Psoas muscle (tissue), 8 donors: ENCODE measurements around the gene OGT. TPM values are rescaled to one million over a fixed set of nuclear protein-coding genes. Genes with fewer than 3 reads are reported as not detected.

Experiments used
- ATAC-seq, 4 donors: fragments of 200-7000 bp; cut with Tn5 transposase; one replicate each; pipeline ENCODE4 v1.9.1; 2020; ENCODE audit warnings: moderate library complexity in 3 of 4, mild to moderate bottlenecking in 2 of 4
- DNase-seq, 2 donors: peaks; one replicate each; pipeline ENCODE4 v3.0.0-alpha.2; 2020
- H3K27ac ChIP-seq: fragments of 200-600 bp; one replicate; pipeline ENCODE4 v1.8.0; 2022
- H3K27me3 ChIP-seq, 3 donors: fragments of 200-600 bp in 1 of 3; one replicate each; pipeline versions ENCODE4 v1.6.1 to v1.8.0; 2013 to 2022; ENCODE audit warnings: low read length in 2 of 3, mild to moderate bottlenecking in 2 of 3, moderate library complexity in 1 of 3; ENCODE audit not compliant: insufficient read depth in 3 of 3
- H3K36me3 ChIP-seq, 2 donors: fragments of 200-600 bp in 1 of 2; one replicate each; pipeline versions ENCODE4 v1.6.1 to v1.8.0; 2013 to 2022; ENCODE audit warnings: low read depth in 1 of 2, mild to moderate bottlenecking in 1 of 2, moderate library complexity in 1 of 2; ENCODE audit not compliant: insufficient read depth in 1 of 2
- H3K4me1 ChIP-seq: fragments of 200-600 bp; one replicate; pipeline ENCODE4 v1.8.0; 2022
- H3K4me3 ChIP-seq: fragments of 200-600 bp; one replicate; pipeline ENCODE4 v1.8.0; 2022; ENCODE audit warnings: mild to moderate bottlenecking
- H3K9me3 ChIP-seq: fragments of 200-600 bp; one replicate; pipeline ENCODE4 v1.8.0; 2022
- CTCF ChIP-seq: fragments of 200-600 bp; IDR thresholded peaks from one replicate; pipeline ENCODE4 v1.8.0; 2022; ENCODE audit warnings: antibody characterized with exemption
- WGBS, 3 donors: extraction: QIAGEN DNeasy Blood & Tissue Kit; methylation state at CpG; one replicate each; pipeline versions ENCODE4 v1.1.6 to v1.1.7; 2013; 5-methylcytosine and 5-hydroxymethylcytosine counted together
- intact Hi-C, 2 donors: fragments of 100-400 bp; cut with DNase I; formaldehyde crosslinking; loops; one replicate each; pipeline versions ENCODE4 v1.11.0 to v1.14.2; 2022
- long read RNA-seq, 2 donors: library from polyadenylated mRNA; unstranded; transcript quantifications; one replicate each; pipeline ENCODE4 v2.0.0, GENCODE V29; 2021
- polyA plus RNA-seq, 3 donors: library from polyadenylated mRNA; stranded (reverse); fragments of 200-250 nt; gene quantifications; one replicate each; pipeline ENCODE4 v1.2.3, GENCODE V29; 2013
- total RNA-seq, 4 donors: library from RNA; stranded (reverse); fragmentation: NEBNext Ultra II Directional in 2 of 4; extraction: Animal tissue kit (Norgen Biotek cat#: 25700) in 2 of 4; gene quantifications; one replicate each; pipeline versions ENCODE4 v1.2.1 to v1.2.4, GENCODE V29; 2021 to 2023
- donor health status: healthy with polysubstance abuse.
- donor health status: DM: no; HTN: no; CAD: no; lungs with moderate emphysema.
- donor health status: Bipolar disorder and iron deficiency.
- donor health status: healthy.
- donor health status: DM: yes; HTN: yes; CAD: no.
- donor health status: DM: no; HTN: no; CAD: no.
- donor health status: DM: no; HTN: no; CAD: no.
- donor health status: DM: yes; HTN: yes; CAD: no.

OGT gene
- total RNA-seq (10 to 100 TPM; 40.9 to 64.1 (median 51.8) TPM), polyA plus RNA-seq (10 to 100 TPM; 17.2 to 63.0 (median 23.5) TPM)
- long read RNA-seq, donor 1, full-length matches to known transcripts = 3 of 9 reads
- long read RNA-seq, donor 1, partial matches to known transcripts = 4 of 9 reads
- long read RNA-seq, donor 1, other reads (novel, unspliced or antisense) = 2 of 9 reads
- long read RNA-seq, donor 2, full-length matches to known transcripts = 7 of 25 reads
- long read RNA-seq, donor 2, partial matches to known transcripts = 15 of 25 reads
- long read RNA-seq, donor 2, other reads (novel, unspliced or antisense) = 3 of 25 reads

DNA sequence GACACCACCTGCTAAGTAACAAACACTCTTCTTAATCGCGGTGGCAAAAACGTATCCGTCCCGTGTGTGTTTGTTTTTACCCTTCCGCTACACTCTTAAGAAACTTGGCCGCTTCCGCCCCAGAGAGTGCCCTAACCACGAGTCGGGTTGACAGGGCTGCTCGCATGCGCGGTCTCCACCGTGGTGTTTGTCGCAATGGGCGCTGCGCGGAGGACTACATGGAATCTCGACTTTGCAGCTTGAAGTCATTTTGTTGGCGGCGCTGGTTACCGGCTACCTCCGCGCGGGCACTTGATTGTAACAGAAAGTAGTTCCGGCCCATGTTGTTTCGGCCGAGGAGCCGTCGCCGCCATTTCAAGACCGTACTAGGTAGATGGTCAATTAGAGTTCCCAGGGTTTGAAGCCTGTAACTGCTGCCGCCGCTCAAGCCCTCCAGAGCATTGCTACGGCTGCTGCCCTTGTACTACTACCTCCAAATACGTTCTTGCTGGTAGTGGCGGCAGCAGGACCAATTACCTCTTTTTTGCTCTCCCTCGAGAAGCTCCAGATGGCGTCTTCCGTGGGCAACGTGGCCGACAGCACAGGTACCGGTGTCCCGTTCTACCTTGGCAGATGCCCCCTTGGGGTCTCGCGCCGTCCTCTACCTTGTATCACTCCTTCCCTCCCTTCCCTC is at the start of gene OGT:
OGT (plus strand) TSS at position 352 of the 673 bp plus-strand sequence; CDS start at position 548, 196 bp downstream.
- H3K27me3 ChIP-seq = no peaks in the 10 kb centered on the region
- H3K4me1 ChIP-seq = peaks cover 6% of the 10 kb centered on the region
- ATAC-seq (peak; percentile 90 to 95 (median 94)), DNase-seq (peak; percentile 96 to 98)
- peak within 1 kb of the TSS; percentile 82 for H3K4me3 ChIP-seq
- H3K36me3 ChIP-seq = peaks cover 0 to 5% of the 10 kb centered on the region in 2 donors
- H3K27ac ChIP-seq = peak within 1 kb of the TSS; percentile 91
- intact Hi-C loops = no loop called here
- H3K9me3 ChIP-seq = no peaks in the 10 kb centered on the region
- 0 to 29% (median 1%) methylated on average over 46 to 47 of the region's 47 CpGs for WGBS, 3 donors
- TF ChIP-seq CTCF = no peak

DNA sequence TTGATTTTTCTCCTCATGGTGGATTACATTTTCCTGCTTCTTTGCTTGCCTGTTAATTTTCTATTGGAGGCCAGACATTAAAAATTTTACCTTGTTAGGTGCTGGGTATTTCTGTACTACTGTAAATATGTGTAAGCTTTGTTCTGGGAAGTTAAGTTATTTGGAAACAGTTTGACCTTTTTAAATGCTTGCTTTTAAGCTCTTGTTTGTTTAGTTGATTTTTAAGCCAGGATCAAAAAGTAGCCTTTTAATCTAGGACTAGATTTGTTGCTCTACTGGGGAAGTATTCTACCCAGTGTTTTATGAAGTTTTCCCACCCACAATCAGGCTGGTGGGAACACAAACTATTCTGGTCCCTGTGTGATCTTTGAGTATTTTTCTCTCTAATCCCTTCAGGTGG is 45.1 kb upstream of the OGT start:
- no peaks in the 10 kb centered on the region for H3K9me3 ChIP-seq
- intact Hi-C loops = no loop called here

DNA sequence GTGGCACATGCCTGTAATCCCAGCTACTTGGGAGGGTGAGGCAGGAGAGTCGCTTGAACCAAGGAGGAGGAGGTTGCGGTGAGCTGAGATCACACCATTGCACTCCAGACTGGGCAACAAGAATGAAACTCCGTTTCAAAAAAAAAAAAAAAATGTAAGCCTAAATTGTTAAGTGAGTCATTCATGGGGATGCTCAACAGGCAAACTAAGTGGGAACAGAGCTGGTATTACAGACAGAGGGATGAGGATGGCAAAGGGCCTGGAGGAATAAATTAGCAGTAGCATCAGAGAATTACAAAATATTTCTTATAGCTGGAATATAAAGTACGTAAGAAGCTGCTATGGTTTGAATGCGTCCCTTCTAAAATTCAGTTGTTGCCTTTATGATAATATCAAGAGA is 43.4 kb upstream of the OGT start:
- Histone ChIP-seq H3K4me3 (no peak overlapping the region), H3K27me3 (no peaks in the 10 kb centered on the region), H3K9me3 (peaks cover 2% of the 10 kb centered on the region), H3K4me1 (no peaks in the 10 kb centered on the region), H3K36me3 (no peaks in the 10 kb centered on the region), H3K27ac (no peak overlapping the region)
- intact Hi-C loops = no loop called here
- DNase-seq (no peak), ATAC-seq (no peak)
- TF ChIP-seq CTCF = no peak
- 82 to 96% (median 85%) methylated on average over 5 of the region's 5 CpGs for WGBS, 3 donors

More for the DNA sequence above, 45.1 kb upstream of the OGT start:
- ATAC-seq = no peak
- Histone ChIP-seq H3K4me3 (no peak overlapping the region), H3K4me1 (no peaks in the 10 kb centered on the region), H3K36me3 (no peaks in the 10 kb centered on the region), H3K27ac (no peak overlapping the region), H3K27me3 (no peaks in the 10 kb centered on the region)
- no peak for DNase-seq
- no peak for TF ChIP-seq CTCF

DNA sequence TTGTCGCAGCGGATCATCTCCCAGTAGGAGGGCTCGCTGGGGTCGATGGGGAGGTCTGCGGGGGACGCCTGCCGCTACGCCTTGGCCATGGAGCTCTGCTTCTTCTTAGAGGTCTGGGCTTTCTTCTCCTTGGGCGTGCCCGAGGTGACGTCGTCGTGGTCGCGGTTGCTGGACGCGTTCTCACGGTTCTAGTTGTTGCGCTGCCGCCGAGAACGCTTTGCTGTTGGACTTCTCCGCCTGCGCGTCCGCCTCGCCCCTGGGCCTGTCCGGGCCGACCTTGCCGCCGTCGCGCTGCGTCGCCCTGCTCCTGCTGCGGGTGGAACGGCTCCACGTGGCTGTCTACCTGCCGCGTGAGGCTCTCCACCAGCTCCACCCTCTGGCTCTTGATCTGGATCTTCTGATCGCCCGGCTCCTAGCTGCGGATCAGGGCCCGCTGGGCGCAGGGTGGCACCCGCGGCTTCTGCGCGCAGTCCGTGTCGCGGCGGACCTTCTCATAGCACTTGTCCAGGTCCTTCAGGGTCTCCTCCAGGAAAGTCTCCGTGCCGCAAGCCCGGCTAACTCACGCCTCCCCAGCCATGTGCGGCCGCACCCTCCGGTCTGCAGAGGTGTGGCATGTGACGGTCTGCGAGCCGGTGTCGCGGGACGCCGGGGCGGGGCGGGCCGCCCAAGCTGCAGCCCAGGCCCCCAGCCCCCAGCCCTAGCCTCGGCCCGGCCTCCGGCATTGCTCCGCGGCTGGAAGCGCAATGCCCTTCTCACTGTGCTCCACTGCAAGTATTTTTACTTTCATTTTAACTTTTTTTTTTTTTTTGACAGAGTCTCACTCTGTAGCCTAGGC is 40.5 kb upstream of the OGT start:
- peaks cover 7% of the 10 kb centered on the region for H3K9me3 ChIP-seq
- ATAC-seq (peak; percentile 82 to 87 (median 83)), DNase-seq (peak; percentile 49 to 73)
- no peaks in the 10 kb centered on the region for H3K27me3 ChIP-seq
- H3K4me3 ChIP-seq = peak overlapping the region; percentile 70
- 3 to 28% (median 3%) methylated on average over 38 to 76 of the region's 76 CpGs for WGBS, 3 donors
- peak overlapping the region; percentile 42 for H3K27ac ChIP-seq
- no peaks in the 10 kb centered on the region for H3K36me3 ChIP-seq
- peak; percentile 3 for TF ChIP-seq CTCF
- intact Hi-C loops = no loop called here
- H3K4me1 ChIP-seq = no peaks in the 10 kb centered on the region
